K562 (cell line): ENCODE results near the gene PRR29. TPM values are rescaled to one million over a fixed set of nuclear protein-coding genes. Genes with fewer than 3 reads are reported as not detected.

Experiments used
- ATF7 ChIP-seq: fragments of 450-650 bp; IDR thresholded peaks from 2 replicates; pipeline ENCODE4 v1.7.1; 2014; ENCODE audit warnings: mild to moderate bottlenecking, moderate library complexity
- BHLHE40 ChIP-seq: IDR thresholded peaks from 2 replicates; pipeline ENCODE4 v1.6.1; 2011; ENCODE audit warnings: low read length, improper control_type of control experiment
- CC2D1A ChIP-seq: fragments of 450-650 bp; IDR thresholded peaks from 2 replicates; pipeline ENCODE4 v1.6.1; 2017; ENCODE audit warnings: mild to moderate bottlenecking
- CREB1 ChIP-seq, 2 experiments: sonication (generic) in 1 of 2; formaldehyde crosslinking in 1 of 2; IDR thresholded peaks; 2 replicates each; pipeline versions ENCODE4 v1.6.1 to v1.8.0; 2012 to 2022; ENCODE audit warnings: inconsistent platforms in 1 of 2, mild to moderate bottlenecking in 1 of 2, missing genetic modification reagents in 1 of 2, moderate library complexity in 1 of 2
- CXXC5 ChIP-seq: fragments of 250-450 bp; sonication (Bioruptor Pico); IDR thresholded peaks from 2 replicates; pipeline ENCODE4 v1.8.0; 2022; ENCODE audit warnings: inconsistent platforms, mild to moderate bottlenecking, moderate library complexity
- EP400 ChIP-seq: fragments of 450-650 bp; IDR thresholded peaks from 2 replicates; pipeline ENCODE4 v1.6.1; 2017; ENCODE audit warnings: antibody characterized with exemption, mild to moderate bottlenecking, moderate library complexity
- GATAD2A ChIP-seq: fragments of 450-650 bp; IDR thresholded peaks from 2 replicates; pipeline ENCODE4 v1.6.1; 2017
- GATAD2B ChIP-seq: fragments of 450-650 bp; IDR thresholded peaks from 2 replicates; pipeline ENCODE4 v1.6.1; 2017; ENCODE audit warnings: mild to moderate bottlenecking, borderline replicate concordance
- LCOR ChIP-seq: sonication (generic); formaldehyde crosslinking; IDR thresholded peaks from 2 replicates; pipeline ENCODE4 v1.8.0; 2022; ENCODE audit warnings: mild to moderate bottlenecking, missing genetic modification reagents
- MED1 ChIP-seq: sonication (generic); formaldehyde crosslinking; IDR thresholded peaks from 2 replicates; pipeline ENCODE4 v1.8.1; 2023; ENCODE audit warnings: missing genetic modification reagents, borderline replicate concordance
- RBM34 ChIP-seq: fragments of 200-400 bp; formaldehyde crosslinking; IDR thresholded peaks from 2 replicates; pipeline ENCODE4 v1.6.1; 2018; ENCODE audit warnings: low read length, borderline replicate concordance; ENCODE audit not compliant: insufficient read depth
- SMC3 ChIP-seq: conservative IDR thresholded peaks from 2 replicates; pipeline ENCODE4 v1.6.1; 2011; ENCODE audit warnings: low read depth, low read length, improper control_type of control experiment; ENCODE audit not compliant: insufficient read depth
- SNRNP70 ChIP-seq: fragments of 200-400 bp; formaldehyde crosslinking; optimal IDR thresholded peaks from 2 replicates; pipeline ENCODE3; 2017; ENCODE audit warnings: low read depth, low read length
- SP1 ChIP-seq: sonication (generic); formaldehyde crosslinking; IDR thresholded peaks from 2 replicates; pipeline ENCODE4 v1.8.1; 2022; ENCODE audit warnings: mild to moderate bottlenecking, missing genetic modification reagents
- ZNF24 ChIP-seq: fragments of 450-650 bp; IDR thresholded peaks from 2 replicates; pipeline ENCODE4 v1.6.1; 2016
- ZNF408 ChIP-seq: fragments of 250-450 bp; sonication (Bioruptor Pico); IDR thresholded peaks from 2 replicates; pipeline ENCODE4 v1.4.0; 2020; ENCODE audit warnings: low read depth, mild to moderate bottlenecking, moderate library complexity
- polyA plus RNA-seq, 8 experiments: library from polyadenylated mRNA; depleted of rRNA in 4 of 8; stranded (reverse) in 5 of 8; unstranded in 3 of 8; fragments of >200 nt; fragmentation: Nextera tagmentation in 2 of 8; fragmentation: Illumina TruSeq in 1 of 8; extraction: Ambion mirVana in 2 of 8; extraction: Trizol in 1 of 8; gene quantifications; 2 replicates each; pipeline versions ENCODE4 v1.2.1 to v1.2.3, GENCODE V29; 2011 to 2014; ENCODE audit warnings: inconsistent platforms in 1 of 8, missing spikeins in 1 of 8
- total RNA-seq, 7 experiments: library from RNA; depleted of rRNA in 6 of 7; stranded (reverse); fragments of >200 nt in 6 of 7; fragmentation: Illumina TruSeq in 2 of 7; extraction: Trizol in 2 of 7; gene quantifications; 2 replicates each; pipeline versions ENCODE4 v1.2.1 to v1.2.3, GENCODE V29; 2011 to 2021; ENCODE audit warnings: low replicate concordance in 1 of 7
- TF ChIP-seq, protein P1 (sequence below), 2 experiments: fragments of 450-650 bp; formaldehyde crosslinking in 1 of 2; IDR thresholded peaks; 2 replicates each; pipeline versions ENCODE4 v1.4.0 to v1.6.1; 2014 to 2020; ENCODE audit warnings: mild to moderate bottlenecking in 2 of 2, borderline replicate concordance in 1 of 2, low read depth in 1 of 2
- TF ChIP-seq, protein P2 (sequence below): sonication (generic); formaldehyde crosslinking; IDR thresholded peaks from 2 replicates; pipeline ENCODE4 v1.8.1; 2022; ENCODE audit warnings: missing genetic modification reagents
- TF ChIP-seq, protein P3 (sequence below): sonication (generic); formaldehyde crosslinking; IDR thresholded peaks from 2 replicates; pipeline ENCODE4 v1.8.0; 2022; ENCODE audit warnings: mild to moderate bottlenecking, low read depth, missing genetic modification reagents

Gene PRR29
- total and polyA plus RNA-seq, 9 of the 15 experiments (the other 6 are each of a cell fraction or from before 2014, with no cell fraction given) = 0.08 to 0.58 (median 0.15) TPM; not detected in 5

DNA sequence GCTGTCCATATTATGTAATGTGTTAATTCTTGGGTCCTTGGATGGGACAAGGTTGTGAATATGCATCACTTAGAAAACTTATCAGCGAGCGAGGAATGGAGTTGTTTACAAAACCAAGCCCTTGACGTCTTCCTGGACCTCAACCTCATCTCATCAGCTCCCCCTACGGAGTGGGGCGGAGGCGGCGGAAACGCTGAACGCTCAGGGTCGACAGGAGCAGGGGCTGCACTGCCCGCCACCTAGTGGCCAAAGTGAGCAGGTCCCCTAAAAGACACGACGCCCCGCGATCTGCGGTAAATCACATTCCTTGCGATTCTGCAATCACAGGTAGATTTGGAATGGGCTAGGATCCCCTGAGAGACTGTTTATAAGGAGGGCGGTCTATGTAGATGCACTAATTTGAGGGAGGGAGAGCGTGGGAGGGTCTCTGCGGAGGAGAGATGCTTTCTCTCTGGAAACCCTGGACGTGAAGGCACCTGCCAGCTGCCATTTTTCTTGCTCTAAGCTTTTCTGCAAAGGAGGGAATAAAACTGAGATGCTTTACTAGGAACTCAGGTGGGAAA lies 27.7 kb downstream of the PRR29 start (continued):
- TF ChIP-seq, protein P1, sequence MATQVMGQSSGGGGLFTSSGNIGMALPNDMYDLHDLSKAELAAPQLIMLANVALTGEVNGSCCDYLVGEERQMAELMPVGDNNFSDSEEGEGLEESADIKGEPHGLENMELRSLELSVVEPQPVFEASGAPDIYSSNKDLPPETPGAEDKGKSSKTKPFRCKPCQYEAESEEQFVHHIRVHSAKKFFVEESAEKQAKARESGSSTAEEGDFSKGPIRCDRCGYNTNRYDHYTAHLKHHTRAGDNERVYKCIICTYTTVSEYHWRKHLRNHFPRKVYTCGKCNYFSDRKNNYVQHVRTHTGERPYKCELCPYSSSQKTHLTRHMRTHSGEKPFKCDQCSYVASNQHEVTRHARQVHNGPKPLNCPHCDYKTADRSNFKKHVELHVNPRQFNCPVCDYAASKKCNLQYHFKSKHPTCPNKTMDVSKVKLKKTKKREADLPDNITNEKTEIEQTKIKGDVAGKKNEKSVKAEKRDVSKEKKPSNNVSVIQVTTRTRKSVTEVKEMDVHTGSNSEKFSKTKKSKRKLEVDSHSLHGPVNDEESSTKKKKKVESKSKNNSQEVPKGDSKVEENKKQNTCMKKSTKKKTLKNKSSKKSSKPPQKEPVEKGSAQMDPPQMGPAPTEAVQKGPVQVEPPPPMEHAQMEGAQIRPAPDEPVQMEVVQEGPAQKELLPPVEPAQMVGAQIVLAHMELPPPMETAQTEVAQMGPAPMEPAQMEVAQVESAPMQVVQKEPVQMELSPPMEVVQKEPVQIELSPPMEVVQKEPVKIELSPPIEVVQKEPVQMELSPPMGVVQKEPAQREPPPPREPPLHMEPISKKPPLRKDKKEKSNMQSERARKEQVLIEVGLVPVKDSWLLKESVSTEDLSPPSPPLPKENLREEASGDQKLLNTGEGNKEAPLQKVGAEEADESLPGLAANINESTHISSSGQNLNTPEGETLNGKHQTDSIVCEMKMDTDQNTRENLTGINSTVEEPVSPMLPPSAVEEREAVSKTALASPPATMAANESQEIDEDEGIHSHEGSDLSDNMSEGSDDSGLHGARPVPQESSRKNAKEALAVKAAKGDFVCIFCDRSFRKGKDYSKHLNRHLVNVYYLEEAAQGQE (IDR thresholded peaks at IDR 0.05; ENCODE audit: borderline replicate concordance) = peak; percentile 89
- TF ChIP-seq, protein P1 (CRISPR knock-in tag; IDR thresholded peaks at IDR 0.05; ENCODE audit: low read depth) = no peak
- TF ChIP-seq CC2D1A (peak; percentile 71; the same call in 1 of the 2 replicates), MED1 (no peak), EP400 (0 out of 2 replicates have a peak, but pooled peaks have one; percentile 35), SNRNP70 (no peak), GATAD2B (peak; percentile 41; the same call in 1 of the 2 replicates), LCOR (CRISPR knock-in tag) (peak; percentile 88; the same call in 1 of the 2 replicates), SP1 (CRISPR knock-in tag) (peak; percentile 86), RBM34 (no peak), BHLHE40 (0 out of 2 replicates have a peak, but pooled peaks have one; percentile 22), SMC3 (peak; percentile 76), ZNF408 (CRISPR knock-in tag) (no peak), GATAD2A (0 out of 2 replicates have a peak, but pooled peaks have one; percentile 39), ZNF24 (0 out of 2 replicates have a peak, but pooled peaks have one; percentile 35), ATF7 (peak; percentile 86), CXXC5 (CRISPR knock-in tag) (peak; percentile 83), CREB1 (IDR thresholded peaks at IDR 0.05) (peak; percentile 23; the same call in 1 of the 2 replicates), CREB1 (CRISPR knock-in tag; IDR thresholded peaks at IDR 0.05) (peak; percentile 63; the same call in 1 of the 2 replicates)
- TF ChIP-seq, protein P2, sequence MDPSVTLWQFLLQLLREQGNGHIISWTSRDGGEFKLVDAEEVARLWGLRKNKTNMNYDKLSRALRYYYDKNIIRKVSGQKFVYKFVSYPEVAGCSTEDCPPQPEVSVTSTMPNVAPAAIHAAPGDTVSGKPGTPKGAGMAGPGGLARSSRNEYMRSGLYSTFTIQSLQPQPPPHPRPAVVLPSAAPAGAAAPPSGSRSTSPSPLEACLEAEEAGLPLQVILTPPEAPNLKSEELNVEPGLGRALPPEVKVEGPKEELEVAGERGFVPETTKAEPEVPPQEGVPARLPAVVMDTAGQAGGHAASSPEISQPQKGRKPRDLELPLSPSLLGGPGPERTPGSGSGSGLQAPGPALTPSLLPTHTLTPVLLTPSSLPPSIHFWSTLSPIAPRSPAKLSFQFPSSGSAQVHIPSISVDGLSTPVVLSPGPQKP (CRISPR knock-in tag) = no peak
- TF ChIP-seq, protein P3, sequence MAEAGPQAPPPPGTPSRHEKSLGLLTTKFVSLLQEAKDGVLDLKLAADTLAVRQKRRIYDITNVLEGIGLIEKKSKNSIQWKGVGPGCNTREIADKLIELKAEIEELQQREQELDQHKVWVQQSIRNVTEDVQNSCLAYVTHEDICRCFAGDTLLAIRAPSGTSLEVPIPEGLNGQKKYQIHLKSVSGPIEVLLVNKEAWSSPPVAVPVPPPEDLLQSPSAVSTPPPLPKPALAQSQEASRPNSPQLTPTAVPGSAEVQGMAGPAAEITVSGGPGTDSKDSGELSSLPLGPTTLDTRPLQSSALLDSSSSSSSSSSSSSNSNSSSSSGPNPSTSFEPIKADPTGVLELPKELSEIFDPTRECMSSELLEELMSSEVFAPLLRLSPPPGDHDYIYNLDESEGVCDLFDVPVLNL (CRISPR knock-in tag) = no peak
